HG02884 (cell line): ENCODE results near the gene ZBTB7B.

Experiments used
- ATAC-seq: cut with Tn5 transposase; IDR thresholded peaks from one replicate; pipeline ENCODE4 v1.9.1; 2021; ENCODE audit warnings: mild to moderate bottlenecking, moderate library complexity; ENCODE audit not compliant: unreplicated experiment

The ZBTB7B gene

GRCh38 chr1:155014709-155015508 lies 12.3 kb downstream of the ZBTB7B start:
- ATAC-seq: no peak

- no peak for ATAC-seq
These were observed 13.1 kb downstream of the ZBTB7B start for GRCh38 chr1:155015527-155016230.

DNA sequence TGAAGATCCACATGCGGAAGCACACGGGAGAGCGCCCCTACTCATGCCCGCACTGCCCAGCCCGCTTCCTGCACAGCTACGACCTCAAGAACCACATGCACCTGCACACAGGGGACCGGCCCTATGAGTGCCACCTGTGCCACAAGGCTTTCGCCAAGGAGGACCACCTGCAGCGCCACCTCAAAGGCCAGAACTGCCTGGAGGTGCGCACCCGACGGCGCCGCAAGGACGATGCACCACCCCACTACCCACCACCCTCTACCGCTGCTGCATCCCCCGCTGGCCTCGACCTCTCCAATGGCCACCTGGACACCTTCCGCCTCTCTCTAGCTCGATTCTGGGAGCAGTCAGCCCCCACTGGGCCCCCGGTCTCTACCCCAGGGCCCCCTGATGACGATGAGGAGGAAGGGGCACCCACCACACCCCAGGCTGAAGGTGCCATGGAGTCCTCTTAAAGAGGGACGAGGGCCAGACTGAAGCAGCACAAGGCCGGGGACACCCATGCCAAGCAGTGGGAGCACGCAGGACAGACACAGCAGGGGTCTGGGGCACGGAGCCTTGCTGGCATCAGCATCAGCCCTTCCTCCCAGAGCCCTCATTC lies 13.7 kb downstream of the ZBTB7B start:
- no peak for ATAC-seq

DNA sequence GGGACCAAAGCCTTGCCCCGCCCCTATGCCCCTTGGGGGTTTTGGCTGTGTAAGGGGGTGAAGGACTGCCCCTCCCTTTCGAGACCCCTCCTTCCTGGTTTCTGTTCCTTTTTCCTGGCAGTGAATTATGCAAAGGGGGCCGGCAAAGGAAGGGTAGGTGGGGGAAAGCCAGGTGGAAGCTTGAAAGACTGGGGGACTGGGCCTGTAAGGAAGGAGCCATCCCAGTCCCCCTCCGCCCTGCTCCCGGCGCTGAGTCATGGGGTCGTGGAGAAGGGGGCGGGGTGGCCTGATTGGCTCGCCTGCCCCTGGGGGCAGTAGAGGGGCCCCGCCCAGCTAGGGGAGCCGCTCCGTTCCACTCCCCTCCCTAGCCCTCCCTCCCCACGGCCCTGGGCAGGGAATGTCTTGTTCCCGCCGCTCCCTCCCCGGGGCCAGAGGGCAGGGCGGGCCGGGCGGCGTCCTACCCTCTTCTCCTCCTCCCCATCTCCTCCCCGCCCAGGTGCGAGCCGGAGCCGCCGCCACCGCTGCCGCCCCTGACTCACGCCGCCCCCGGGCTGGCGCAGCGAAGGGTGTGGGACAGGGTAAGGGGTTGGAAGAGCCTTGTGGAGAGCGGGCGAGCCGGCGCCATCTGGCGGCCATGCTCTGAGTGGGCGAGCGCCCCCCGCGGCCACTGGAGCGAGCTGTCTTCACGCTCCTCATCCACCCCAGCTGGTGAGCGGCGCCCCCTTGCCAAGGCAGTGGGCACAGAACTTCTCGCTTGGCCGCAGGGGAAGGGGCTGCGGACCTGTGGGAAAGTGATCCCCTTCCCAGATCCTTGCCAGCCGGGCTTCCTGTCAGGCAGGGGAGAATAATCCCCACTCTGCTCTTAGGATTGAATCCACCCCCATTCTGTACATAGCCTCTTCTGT lies 14.7 kb downstream of the ZBTB7B start:
- ATAC-seq: peak; percentile 71

DNA sequence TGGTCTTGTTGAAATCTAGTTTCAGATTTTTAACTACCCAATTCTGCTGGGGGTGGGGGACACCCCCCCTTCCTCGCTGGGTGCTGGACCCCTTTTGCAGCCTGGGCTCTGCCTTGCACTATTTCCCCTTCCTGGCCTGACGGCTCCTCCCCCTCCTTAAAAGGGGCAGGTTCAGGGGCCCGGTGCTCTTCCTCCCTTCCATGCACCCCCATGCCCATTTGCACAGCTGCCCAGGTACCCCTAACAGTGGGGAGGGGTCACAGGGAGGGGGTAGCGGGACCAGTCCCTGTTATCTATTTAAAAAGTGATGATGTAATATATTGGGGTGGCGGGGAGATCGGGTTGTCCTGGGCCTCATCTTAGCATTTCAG lies 15.3 kb downstream of the ZBTB7B start:
- ATAC-seq: no peak

GRCh38 chr1:155018617-155019348 lies 16.2 kb downstream of the ZBTB7B start:
- no peak for ATAC-seq

- no peak for ATAC-seq
These were observed 17.0 kb downstream of the ZBTB7B start for GRCh38 chr1:155019377-155020245.

- ATAC-seq: no peak
These were observed 19.7 kb downstream of the ZBTB7B start for GRCh38 chr1:155022136-155022926.

- ATAC-seq: no peak
These were observed 20.3 kb downstream of the ZBTB7B start for GRCh38 chr1:155022927-155023236.

DNA sequence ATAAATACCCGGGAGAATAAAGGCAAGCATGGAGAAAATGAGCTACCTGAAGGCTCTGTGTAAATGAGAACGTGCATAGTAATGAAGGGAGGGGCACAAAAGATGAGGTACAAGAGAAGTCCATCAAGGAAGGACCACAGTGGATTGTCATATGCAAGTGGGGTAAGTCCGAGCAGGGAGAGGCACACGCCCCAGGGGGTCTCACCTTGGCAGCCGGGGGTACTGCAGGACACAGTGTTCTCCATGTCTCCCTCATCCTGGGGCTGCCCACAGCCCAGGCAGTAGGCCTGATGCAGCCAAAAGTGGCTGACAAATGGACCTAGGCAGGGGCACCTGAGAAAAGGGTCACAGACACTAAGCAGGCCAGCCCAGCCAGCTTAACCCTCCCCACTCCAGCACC lies 21.0 kb downstream of the ZBTB7B start:
- no peak for ATAC-seq

DNA sequence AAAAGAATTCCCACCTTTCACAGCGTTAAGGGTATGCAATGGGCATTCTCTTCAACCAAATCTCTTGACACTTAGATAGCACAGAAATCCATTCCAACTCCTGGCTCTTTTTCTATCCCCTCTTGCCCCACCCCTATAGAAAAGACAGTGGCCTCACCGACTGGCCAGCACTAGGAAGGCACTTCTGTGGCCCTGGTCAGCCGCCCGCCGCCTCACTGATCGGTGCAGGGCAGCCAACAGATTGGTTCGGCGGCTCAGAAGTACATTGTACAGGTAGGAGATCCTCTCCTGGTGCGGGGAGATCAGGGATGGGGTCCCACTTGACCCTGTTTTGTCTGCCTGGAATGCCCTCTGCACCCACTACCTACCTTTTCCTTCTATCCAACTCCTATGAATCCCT lies 21.7 kb downstream of the ZBTB7B start:
- ATAC-seq: no peak

- no peak for ATAC-seq
These were observed 23.6 kb downstream of the ZBTB7B start for GRCh38 chr1:155026154-155026553.

- no peak for ATAC-seq
These were observed 24.0 kb downstream of the ZBTB7B start for GRCh38 chr1:155026588-155026987.

GRCh38 chr1:155029513-155030242 lies 27.1 kb downstream of the ZBTB7B start:
- ATAC-seq: no peak

DNA sequence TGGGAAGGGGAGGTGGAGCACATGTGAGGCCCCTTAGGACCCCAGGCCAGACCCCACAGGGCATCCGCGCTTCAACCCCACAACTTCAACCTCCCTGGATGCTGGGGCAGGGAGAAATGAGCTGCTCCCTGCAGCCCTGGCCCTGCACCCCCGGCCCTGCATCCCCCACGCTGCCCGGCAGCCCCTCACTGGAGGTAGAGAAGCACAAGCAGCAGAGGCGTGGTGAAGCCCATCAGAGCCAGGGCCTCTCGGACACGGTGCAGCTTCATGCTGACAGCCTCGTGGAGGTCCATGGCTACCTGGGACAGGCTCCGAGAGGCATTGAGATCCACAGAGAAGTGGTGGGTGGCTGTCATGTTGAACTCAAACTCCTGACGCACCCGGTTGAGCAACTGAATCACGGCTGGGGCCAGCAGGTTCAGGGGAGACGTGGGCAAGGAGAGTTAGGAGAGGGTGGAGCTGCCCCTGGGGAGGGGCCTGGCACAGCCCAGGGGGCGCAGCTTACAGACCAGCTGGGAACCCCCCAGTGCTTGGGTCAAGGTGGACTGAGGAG lies 27.7 kb downstream of the ZBTB7B start:
- ATAC-seq: no peak

DNA sequence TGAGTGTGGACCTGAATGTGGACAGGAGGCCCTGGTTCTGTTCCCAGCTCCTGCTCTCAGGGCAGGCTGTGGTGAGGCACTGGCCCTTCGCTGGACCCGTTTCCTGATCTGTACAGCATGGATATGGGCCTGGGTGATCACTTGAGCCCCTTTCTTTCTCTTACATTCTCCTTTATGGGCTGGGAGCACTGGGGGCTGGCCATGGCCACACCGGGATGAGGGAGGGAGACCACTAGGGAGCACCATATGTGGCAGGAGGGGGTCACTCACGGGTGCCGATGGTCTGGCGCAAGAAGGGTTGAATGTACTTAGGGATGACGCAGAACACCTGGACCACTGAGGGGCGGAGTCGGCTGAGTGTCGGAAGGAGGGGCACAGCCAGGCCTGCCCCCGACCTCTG lies 28.3 kb downstream of the ZBTB7B start:
- no peak for ATAC-seq

DNA sequence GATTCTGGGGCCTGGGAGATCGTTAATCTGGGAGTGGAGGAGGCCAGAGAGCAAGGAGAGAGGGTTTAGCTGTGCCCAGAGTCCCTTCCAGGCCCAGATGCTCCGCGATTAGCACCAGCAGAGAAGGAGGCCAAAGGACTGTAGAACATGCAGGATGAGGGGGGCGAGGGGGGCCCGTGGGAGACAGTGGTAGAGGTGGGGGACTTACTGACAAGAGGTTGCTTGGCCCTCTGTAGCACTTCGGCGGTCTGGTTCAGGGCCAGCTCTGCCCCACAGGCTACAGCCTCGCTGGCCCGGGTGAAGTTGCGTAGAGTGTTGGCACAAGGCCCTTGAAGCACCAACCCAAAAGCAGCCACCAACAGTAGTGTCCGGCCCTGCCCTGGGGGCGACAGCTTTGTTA lies 30.3 kb downstream of the ZBTB7B start:
- ATAC-seq: no peak

DNA sequence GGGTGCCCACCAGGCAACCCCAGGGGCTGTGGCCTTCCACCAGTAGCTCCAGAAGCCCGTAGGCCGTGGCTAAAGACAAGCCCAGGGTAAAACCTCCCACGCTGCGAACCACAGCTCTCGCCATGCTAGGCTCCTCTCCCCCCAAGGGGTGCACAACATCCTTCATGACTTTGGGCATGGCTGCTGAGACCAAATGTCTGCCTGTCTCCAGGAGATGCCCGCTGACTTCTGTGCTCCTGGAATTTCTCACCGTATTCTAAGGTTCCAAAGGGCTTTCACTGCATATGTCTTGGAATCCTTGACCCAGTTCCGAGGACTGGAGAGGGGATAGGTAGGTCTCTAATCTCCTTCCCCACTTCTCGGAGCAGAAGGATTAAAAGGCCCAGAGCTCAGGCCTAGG lies 30.9 kb downstream of the ZBTB7B start, which contains the start of the genes DCST1 and DCST2:
Gene DCST1, plus strand, starts transcription at position 301 of the 400 bp plus-strand sequence. CDS start 213 bp downstream, outside the sequence.
Gene DCST2, minus strand, starts transcription at position 258 of the 400 bp plus-strand sequence. Its CDS starts 80 bp downstream, at position 178.
- no peak for ATAC-seq
